Suppressor macrophage treated with lipopolysaccharide for 4 hours (primary cell): ENCODE results near the gene FEZF1.

Experiments
- DNase-seq: peaks from one replicate; pipeline ENCODE4 v3.0.0-alpha.2; 2020

The FEZF1 gene

GRCh38 chr7:122304319-122304975 is at the start of gene FEZF1:
Gene FEZF1 (minus strand): TSS chr7:122304750. CDS start chr7:122304437, 313 bp downstream.
- DNase-seq = no peak

- DNase-seq = no peak
Observed at GRCh38 chr7:122352454-122352853, 47.9 kb upstream of the FEZF1 start.

- DNase-seq = no peak
Observed at GRCh38 chr7:122350701-122351100, 46.2 kb upstream of the FEZF1 start.

- DNase-seq = no peak
Observed at GRCh38 chr7:122344303-122344620, 39.7 kb upstream of the FEZF1 start.

GRCh38 chr7:122343601-122344302 is 39.2 kb upstream of the FEZF1 start:
- DNase-seq = no peak

- DNase-seq = no peak
Observed at GRCh38 chr7:122340427-122340826, 35.9 kb upstream of the FEZF1 start.

- DNase-seq = no peak
Observed at GRCh38 chr7:122339145-122339904, 34.8 kb upstream of the FEZF1 start.

- no peak for DNase-seq
Observed at GRCh38 chr7:122337011-122337410, 32.5 kb upstream of the FEZF1 start.

- no peak for DNase-seq
Observed at GRCh38 chr7:122329145-122329802, 24.7 kb upstream of the FEZF1 start.

- DNase-seq = no peak
Observed at GRCh38 chr7:122327969-122328368, 23.4 kb upstream of the FEZF1 start.

- no peak for DNase-seq
Observed at GRCh38 chr7:122316467-122317388, 12.2 kb upstream of the FEZF1 start.

GRCh38 chr7:122315507-122316466 is 11.2 kb upstream of the FEZF1 start:
- DNase-seq = no peak

GRCh38 chr7:122314284-122314683 is 9.7 kb upstream of the FEZF1 start:
- DNase-seq = no peak

GRCh38 chr7:122312789-122313188 is 8.2 kb upstream of the FEZF1 start:
- DNase-seq = no peak

GRCh38 chr7:122311734-122312450 is 7.3 kb upstream of the FEZF1 start:
- no peak for DNase-seq

- no peak for DNase-seq
Observed at GRCh38 chr7:122311050-122311700, 6.6 kb upstream of the FEZF1 start.

GRCh38 chr7:122310119-122311021 is 5.8 kb upstream of the FEZF1 start:
- DNase-seq = peak; percentile 9

- no peak for DNase-seq
Observed at GRCh38 chr7:122309421-122309820, 4.9 kb upstream of the FEZF1 start.

- DNase-seq = no peak
Observed at GRCh38 chr7:122307228-122307621, 2.7 kb upstream of the FEZF1 start.
